ENCODE results near the gene SLC44A5.
"Not testable (repeated sequence)": the region's sequence is repeated elsewhere in the genome, so short reads cannot be mapped to it uniquely, and the experiment has no call there.

The SLC44A5 gene

GRCh38 chr1:75274920-75275506, 335.9 kb downstream of the SLC44A5 start:
- no peak for DNase-seq (ENCODE audit: low read depth in 2 of 2)

- DNase-seq (ENCODE audit: low read depth in 2 of 2) = no peak
These were observed 337.8 kb downstream of the SLC44A5 start for GRCh38 chr1:75273110-75273509.

GRCh38 chr1:75265792-75266191, 345.1 kb downstream of the SLC44A5 start:
- DNase-seq (ENCODE audit: low read depth in 2 of 2) = peak in 1 of 2 experiments; percentile 8

GRCh38 chr1:75264112-75264511, 346.8 kb downstream of the SLC44A5 start:
- DNase-seq (ENCODE audit: low read depth in 2 of 2) = no peak

GRCh38 chr1:75263616-75264015, 347.3 kb downstream of the SLC44A5 start:
- DNase-seq (ENCODE audit: low read depth in 2 of 2) = not testable (repeated sequence)

GRCh38 chr1:75261946-75262345, 349.0 kb downstream of the SLC44A5 start:
- DNase-seq (ENCODE audit: low read depth in 2 of 2) = not testable (repeated sequence)

- no peak for DNase-seq (ENCODE audit: low read depth in 2 of 2)
These were observed 352.6 kb downstream of the SLC44A5 start for GRCh38 chr1:75258351-75258750.

- DNase-seq (ENCODE audit: low read depth in 2 of 2) = no peak
These were observed 353.5 kb downstream of the SLC44A5 start for GRCh38 chr1:75257424-75257823.

- DNase-seq (ENCODE audit: low read depth in 2 of 2) = not testable (repeated sequence)
These were observed 360.8 kb downstream of the SLC44A5 start for GRCh38 chr1:75250114-75250513.

GRCh38 chr1:75245239-75245638, 365.7 kb downstream of the SLC44A5 start:
- DNase-seq (ENCODE audit: low read depth in 2 of 2) = no peak

GRCh38 chr1:75243124-75243523, 367.8 kb downstream of the SLC44A5 start:
- DNase-seq (ENCODE audit: low read depth in 2 of 2) = no peak

GRCh38 chr1:75237316-75237715, 373.6 kb downstream of the SLC44A5 start:
- no peak for DNase-seq (ENCODE audit: low read depth in 2 of 2)

GRCh38 chr1:75234562-75234961, 376.4 kb downstream of the SLC44A5 start:
- no peak for DNase-seq (ENCODE audit: low read depth in 2 of 2)

- DNase-seq (ENCODE audit: low read depth in 2 of 2) = peak; percentile 1 to 2
These were observed 377.5 kb downstream of the SLC44A5 start for GRCh38 chr1:75233302-75233929.

- DNase-seq (ENCODE audit: low read depth in 2 of 2) = no peak
These were observed 390.8 kb downstream of the SLC44A5 start for GRCh38 chr1:75220072-75220471.

GRCh38 chr1:75214017-75214416, 396.9 kb downstream of the SLC44A5 start:
- no peak for DNase-seq (ENCODE audit: low read depth in 2 of 2)

- no peak for DNase-seq (ENCODE audit: low read depth in 2 of 2)
These were observed 399.3 kb downstream of the SLC44A5 start for GRCh38 chr1:75211648-75212047.

- DNase-seq (ENCODE audit: low read depth in 2 of 2) = no peak
These were observed 402.1 kb downstream of the SLC44A5 start for GRCh38 chr1:75208862-75209261.

- peak; percentile 8 to 14 for DNase-seq (ENCODE audit: low read depth in 2 of 2)
These were observed 407.3 kb downstream of the SLC44A5 start for GRCh38 chr1:75203415-75204277.

GRCh38 chr1:75202751-75203150, 408.2 kb downstream of the SLC44A5 start:
- DNase-seq (ENCODE audit: low read depth in 2 of 2) = no peak

- DNase-seq (ENCODE audit: low read depth in 2 of 2) = no peak
These were observed 412.2 kb downstream of the SLC44A5 start for GRCh38 chr1:75198761-75199160.

GRCh38 chr1:75198163-75198562, 412.8 kb downstream of the SLC44A5 start:
- no peak for DNase-seq (ENCODE audit: low read depth in 2 of 2)

GRCh38 chr1:75188892-75189291, 422.0 kb downstream of the SLC44A5 start:
- DNase-seq (ENCODE audit: low read depth in 2 of 2) = no peak
